SU-DHL-6 (cell line): ENCODE measurements around the gene CLPTM1L.

Experiments used
- CTCF ChIP-seq: fragments of 200-600 bp; sonication (generic); IDR thresholded peaks from one replicate; pipeline ENCODE4 v1.5.1; 2017; ENCODE audit warnings: antibody characterized with exemption, mild to moderate bottlenecking, low read length, moderate library complexity; ENCODE audit not compliant: insufficient read depth, poor library complexity, severe bottlenecking
- EZH2phosphoT487 ChIP-seq: fragments of 200-600 bp; sonication (generic), shearing (Covaris generic); conservative IDR thresholded peaks from 2 replicates; pipeline ENCODE4 v1.6.1; 2018; ENCODE audit warnings: mild to moderate bottlenecking, antibody characterized with exemption, low read length, moderate library complexity, mixed read lengths

GRCh38 chr5:1300581-1301083 lies 44.3 kb downstream of the CLPTM1L start:
- TF ChIP-seq CTCF: no peak
- no peak for TF ChIP-seq EZH2phosphoT487
